Stimulated activated CD8-positive, alpha-beta memory T cell treated with anti-CD3 and anti-CD28 coated beads, Interleukin-2, amount 100 ng/mL, for 1 hour (primary cell): ENCODE data around the gene BTG2.
A peak's percentile ranks its signal among the peaks of the same experiment; 100 is the strongest.
"Not testable (repeated sequence)": the region's sequence is repeated elsewhere in the genome, so short reads cannot be mapped to it uniquely, and the experiment has no call there.

Experiments
- DNase-seq, 2 donors: peaks; one replicate each; pipeline ENCODE4 v3.0.0-alpha.2; 2020; ENCODE audit warnings: low read depth in 2 of 2

BTG2 gene, protein sequence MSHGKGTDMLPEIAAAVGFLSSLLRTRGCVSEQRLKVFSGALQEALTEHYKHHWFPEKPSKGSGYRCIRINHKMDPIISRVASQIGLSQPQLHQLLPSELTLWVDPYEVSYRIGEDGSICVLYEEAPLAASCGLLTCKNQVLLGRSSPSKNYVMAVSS

DNA sequence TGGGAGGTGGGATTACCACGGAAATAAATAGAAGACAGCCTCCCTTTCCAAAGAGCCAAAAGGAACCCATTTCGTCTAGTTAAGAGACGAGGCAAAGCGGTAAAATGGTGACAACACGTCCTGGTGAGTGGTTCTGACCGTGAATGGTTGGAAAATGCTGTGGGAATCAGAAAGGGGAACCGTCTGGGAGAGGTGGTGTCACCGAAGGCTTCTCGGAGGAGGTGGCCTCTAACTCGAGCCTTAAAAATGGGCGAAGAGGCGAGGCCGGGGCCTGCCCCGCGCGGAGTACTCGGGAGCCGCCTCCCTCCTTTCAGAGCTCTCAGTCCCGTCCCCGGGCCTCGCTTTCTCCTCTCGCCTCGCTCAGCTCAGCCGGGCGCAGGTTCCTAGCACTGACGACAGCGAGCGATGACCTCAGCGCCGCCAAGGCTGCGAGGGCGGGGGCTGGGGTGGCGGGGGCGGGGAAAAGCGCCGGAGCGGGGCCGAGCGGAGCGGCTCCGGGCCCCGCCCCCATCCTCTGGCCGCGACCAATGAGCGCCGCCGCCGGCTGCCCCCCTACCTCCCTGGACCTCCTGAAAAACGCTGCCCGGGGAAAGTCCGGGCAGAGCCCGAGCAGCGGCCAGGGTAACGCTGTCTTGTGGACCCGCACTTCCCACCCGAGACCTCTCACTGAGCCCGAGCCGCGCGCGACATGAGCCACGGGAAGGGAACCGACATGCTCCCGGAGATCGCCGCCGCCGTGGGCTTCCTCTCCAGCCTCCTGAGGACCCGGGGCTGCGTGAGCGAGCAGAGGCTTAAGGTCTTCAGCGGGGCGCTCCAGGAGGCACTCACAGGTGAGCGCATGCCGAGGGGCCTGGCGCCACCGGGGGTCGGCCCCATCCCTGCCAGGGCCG is at the start of gene BTG2:
TSS of gene BTG2 (plus strand) at position 601 of the 890 bp plus-strand sequence. CDS start at position 689, 88 bp downstream.
- DNase-seq, result peak; percentile 85 to 88

DNA sequence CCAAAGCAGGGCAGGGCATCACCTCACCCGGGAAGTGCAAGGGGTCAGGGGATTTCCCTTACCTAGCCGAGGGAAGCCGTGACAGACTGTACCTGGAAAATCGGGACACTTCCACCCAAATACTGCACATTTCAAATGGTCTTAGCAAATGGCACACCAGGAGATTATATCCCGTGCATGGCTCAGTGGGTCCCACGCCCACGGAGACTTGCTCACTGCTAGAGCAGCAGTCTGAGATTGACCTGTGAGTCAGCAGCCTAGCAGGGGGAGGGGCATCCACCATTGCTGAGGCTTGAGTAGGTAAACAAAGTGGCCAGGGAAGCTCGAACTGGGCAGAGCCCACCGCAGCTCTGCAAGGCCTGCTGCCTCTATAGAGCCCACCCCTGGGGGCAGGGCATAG is 48.7 kb upstream of the BTG2 start:
- DNase-seq, result not testable (repeated sequence)

DNA sequence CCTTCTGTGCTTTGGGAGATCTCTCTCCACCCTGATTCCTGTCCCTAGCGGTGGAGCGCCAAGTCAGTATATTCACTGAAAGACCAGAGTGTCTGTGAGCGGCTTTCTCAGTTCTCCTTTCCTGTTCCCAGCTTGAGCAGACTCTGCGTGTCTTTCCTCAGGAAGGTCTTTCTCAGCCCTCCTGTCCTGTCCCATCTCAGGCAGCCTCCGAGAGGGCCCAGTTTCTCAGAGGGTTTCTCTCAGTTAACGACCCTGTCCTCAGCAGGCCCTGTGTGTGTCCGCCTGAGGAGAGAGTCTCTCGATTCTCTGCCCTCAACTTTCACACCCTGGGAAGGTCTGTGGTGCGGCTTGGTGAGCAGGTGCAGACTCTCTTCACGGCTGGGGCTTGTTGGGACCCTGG is 41.8 kb upstream of the BTG2 start:
- DNase-seq, result no peak

DNA sequence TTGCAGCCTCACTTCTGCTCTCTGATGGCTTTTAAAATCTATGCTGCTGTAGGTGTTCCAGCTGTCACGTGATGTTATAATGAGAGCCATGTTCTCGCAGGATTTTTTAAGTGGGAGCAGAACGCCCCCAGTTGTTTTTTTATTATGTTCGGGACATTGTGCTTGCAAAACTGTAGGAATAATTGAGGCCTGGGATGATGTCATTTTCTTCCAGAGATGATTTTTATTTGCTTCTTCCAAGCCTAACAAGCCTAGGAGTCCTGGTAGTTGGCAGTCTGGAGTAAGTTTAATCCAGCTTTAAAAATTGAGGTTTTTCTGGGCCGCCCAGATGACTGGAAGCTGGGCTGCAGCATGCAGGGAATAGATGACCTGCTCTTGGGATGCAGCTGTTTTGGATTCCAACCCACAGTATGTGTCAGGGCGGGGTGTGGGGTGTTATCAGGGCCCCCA is 41.2 kb upstream of the BTG2 start:
- no peak for DNase-seq

DNA sequence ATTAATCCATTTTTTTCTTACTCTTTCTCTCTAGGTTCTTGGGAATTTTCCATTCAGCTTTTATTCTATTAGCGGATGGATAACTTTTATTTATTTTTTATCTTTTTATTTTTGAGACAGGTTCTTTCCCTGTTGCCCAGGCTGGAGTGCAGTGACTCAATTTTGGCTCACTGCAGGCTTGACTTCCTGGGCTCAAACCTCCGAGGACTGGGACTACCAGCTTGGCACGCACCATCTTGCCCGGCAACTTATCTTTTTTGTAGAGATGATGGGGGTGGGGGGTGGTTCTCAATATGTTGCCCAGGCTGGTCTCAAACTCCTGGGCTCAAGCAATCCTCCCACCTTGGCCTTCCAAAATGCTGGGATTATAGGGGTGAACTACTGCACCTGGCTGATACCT is 39.8 kb upstream of the BTG2 start:
- DNase-seq, result no peak

DNA sequence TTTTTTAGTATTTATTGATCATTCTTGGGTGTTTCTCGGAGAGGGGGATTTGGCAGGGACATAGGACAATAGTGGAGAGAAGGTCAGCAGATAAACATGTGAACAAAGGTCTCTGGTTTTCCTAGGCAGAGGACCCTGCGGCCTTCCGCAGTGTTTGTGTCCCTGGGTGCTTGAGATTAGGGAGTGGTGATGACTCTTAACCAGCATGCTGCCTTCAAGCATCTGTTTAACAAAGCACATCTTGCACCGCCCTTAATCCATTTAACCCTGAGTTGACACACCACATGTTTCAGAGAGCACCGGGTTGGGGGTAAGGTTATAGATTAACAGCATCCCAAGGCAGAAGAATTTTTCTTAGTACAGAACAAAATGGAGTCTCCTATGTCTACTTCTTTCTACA is 39.2 kb upstream of the BTG2 start:
- not testable (repeated sequence) for DNase-seq

DNA sequence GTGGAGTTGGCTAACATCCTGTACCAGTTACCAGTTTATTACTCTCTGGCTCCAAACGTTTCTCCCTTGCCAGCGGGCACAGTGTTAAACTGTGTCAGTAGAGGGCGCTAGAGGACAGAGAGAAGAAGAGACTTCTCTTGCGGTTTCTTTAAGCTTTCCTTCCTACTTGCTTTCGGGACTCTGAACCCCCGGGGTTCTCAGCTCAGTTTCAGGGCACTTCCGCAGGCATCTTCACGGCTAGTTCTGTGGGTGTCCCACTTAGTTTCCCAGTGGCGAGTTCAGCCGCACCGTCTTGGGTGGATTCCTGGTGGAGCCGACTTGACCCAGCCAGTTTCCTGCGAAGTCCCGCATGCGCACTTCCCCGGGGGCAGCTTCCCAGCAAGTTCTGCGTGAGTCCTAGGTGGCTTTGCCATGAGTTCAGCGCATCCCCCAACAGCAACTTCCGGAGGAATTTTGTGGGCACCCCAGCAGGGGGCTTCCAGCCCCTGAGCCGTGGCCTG is 37.9 kb upstream of the BTG2 start:
- DNase-seq, result peak; percentile 61 to 69

DNA sequence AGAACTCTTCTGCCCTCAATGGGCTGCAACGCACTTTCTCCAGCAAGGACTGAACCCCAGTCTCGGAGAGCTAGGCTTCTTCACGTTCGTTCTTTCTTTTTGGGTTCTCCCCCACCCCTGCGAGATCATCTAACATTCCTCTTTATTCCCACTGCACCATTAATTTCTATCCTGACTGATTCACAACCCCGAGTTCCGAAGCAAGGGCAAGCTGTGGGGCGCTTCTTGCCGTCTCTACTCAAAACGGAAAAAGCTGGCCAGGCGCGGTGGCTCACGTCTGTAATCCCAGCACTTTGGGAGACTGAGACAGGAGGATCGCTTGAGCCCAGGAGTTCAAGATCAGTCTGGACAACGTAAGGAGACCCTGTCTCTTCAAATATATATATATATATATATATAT is 37.4 kb upstream of the BTG2 start:
- no peak for DNase-seq

DNA sequence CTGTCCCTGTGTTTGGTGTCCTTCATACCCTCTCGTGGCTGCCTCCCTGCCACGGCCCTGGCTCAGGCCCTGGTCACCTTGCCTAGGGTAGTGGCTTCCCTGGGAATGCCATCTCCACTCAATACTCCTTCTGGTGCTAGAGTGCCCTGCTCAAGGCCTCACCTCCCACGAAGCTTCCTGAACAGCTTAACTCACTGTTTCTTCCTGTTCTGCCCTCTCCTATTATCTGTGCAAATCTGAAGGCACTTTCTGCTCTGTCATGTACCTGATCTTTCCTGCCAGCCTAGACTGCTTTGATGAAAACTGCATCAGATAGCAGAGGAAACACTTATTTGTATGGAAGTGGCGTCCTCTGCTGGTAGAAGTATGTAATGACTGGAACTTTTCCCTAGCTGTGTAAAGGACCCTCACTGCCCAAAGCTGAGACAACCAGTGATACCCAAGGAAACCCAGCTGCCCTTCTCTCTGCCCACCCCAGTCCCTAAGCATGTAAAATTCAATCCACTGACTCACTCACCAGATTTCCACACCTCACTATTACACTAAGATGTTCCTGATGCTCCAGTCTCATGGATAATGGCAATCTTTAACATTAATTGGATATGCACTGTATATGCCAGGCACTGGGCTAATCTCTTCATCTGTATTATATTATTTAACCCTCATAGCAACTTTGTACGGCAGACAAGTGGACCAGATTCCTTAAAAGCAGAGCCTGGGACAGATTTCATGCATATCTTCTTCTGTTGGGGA is 36.2 kb upstream of the BTG2 start:
- DNase-seq, result no peak

DNA sequence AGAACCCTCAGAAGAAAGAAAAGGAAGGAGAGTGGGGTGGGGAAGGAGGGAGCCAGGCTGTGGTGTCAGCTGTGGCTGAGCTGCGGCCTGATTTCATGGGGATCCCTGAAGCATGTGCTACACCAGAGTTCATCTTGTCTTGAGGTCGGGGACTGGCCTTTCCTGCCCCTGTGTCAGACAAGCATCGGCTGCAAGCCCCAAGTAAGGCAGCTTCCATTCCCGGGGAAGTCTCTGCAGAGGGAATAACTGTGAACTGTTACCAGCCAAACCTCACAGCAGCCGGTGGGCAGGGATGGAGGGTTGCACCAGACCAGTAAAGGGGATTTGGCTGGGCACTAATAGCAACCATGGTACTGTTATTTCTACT is 35.7 kb upstream of the BTG2 start:
- no peak for DNase-seq

DNA sequence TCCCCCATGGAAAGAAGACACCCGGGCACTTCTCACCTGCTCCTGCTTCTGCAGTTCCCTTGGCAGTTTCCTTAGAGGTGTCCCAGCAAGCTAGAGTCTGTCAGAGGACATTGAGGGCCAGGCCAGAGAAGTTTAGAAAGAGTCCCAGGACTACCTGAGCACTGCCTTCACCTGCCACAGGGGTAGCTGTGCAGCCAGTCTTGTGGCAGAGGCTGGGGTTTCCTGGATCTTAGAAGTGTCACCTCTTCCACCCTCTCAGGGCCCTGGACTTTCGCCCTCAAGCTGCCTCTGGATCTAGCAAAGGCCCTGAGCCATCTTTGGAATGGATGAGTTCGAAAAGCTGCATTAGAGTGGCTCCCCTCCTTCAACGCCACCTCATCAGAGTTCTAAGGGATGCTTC is 34.9 kb upstream of the BTG2 start:
- no peak for DNase-seq

DNA sequence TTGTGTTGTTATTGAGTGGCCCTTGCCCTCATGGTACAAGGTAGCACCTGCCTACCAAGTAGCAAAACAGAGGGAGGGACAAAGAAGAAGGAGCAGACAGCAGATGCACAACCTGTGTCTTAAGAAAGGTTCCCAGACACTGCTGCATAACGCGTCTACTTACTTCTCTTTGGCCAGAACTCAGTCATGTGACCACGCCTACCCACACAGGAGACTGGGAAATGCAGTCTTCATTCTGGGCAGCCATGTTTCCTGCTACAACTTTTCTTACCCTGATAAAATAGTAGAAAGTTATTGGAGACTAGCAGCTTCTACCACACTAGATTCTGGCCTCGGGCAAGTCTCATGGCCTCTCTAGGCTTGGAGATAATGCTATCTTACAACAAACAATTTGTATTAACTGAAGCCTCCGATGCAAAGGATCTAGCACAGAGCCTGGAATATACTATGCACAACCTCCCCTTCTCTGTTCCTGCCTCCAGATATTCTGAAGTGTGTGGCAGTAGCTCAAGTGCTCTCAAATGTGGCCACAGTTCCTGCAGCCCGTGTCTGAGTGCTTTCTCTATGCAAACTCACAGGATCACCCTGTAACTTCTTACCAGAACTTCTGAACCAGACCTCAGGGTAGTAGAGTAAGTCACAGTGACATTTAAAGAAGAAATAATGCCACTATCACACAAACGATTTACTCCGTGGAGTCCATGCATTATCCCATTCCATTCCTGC is 34.1 kb upstream of the BTG2 start:
- DNase-seq, result no peak

DNA sequence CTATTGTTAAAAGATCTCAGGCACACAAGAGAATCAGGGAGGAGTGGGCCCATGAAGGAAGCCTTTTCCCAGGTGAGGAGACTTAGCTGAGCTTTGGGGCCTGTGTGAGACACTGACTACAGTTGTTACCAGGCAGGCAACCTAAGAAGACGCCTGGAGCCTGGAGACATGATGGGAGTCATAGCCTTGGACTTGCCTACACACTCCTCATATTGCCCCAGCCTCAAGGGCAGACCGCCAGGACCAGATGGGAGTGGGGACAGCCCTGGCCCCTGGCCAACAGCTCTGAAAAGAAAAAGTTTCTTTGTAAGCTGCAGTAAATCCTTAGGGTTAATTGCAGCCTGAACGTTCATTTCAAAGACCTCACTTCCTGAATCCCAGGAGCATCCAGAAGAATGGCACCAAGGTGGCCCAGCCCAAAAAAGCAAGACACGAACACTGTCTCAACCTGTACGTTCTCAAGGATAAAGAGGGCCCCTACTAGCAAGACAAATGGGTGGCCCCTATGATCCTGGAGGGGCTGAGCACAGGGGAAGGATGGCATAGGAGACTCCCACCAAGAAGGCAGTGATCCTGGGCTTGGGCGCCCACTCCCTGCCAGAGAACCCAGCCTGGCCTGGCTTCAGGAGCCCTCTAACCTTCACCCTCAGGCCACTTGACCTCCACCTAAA is 33.2 kb upstream of the BTG2 start:
- DNase-seq, result no peak

DNA sequence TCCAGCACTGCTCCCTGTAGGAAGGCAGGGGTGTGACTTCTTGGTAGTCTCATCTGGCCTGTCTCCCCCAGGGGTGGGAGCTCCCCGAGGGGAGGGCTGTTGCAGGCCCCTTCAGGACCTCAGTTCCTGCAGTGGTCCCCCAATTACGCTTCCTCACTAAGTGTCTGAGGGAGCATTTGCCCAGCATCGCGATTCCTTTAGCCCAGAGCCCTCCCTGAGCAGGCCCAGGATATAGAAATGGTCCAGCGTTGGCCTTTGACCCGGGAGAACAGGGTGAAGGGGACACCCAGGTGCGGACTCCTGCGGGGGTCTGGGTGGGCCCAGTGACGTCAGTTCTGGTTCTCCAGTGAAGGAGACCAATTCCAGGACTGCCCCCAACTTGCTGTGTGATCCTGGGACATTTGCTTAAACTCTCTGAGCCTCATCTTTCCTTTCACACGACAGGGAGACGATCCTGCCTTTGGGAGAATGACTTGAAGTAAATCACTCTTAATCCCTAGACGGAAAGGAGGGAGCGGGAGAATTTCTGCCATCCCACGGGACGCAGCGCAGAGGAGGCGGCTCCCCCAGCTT is 32.6 kb upstream of the BTG2 start:
- no peak for DNase-seq

DNA sequence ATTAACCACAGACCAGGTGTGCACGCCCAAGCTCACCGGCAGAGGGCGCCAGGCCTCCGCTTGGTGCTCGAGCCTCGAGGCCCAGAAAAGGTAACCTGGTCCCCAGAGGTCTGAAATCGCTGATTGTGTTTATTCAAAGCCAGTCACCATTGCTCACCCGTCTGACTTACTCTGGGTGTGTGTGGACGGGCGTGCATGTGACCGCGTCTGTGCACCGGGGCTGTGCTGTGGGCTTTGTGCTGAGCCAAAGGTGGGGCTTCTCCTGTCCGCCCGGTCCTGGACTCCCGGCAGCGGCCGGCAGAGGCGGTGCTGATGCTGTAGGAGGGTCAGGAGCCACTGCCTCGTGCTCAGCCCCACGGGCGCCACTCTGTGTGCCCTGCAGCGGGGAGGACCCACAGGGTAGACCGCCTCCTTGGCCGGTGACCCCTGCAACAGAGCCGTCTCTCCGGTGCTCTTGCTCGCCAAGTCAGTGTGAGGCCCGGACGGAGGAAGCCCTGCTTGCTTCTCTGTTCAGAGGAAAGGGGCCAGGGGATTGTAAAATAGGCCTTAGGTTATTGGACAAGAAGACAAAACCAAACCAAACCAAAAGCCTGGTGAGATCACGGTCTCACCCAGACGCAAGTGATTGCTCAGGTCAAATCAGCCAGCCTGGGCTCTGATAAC is 32.0 kb upstream of the BTG2 start:
- peak; percentile 82 to 87 for DNase-seq

DNA sequence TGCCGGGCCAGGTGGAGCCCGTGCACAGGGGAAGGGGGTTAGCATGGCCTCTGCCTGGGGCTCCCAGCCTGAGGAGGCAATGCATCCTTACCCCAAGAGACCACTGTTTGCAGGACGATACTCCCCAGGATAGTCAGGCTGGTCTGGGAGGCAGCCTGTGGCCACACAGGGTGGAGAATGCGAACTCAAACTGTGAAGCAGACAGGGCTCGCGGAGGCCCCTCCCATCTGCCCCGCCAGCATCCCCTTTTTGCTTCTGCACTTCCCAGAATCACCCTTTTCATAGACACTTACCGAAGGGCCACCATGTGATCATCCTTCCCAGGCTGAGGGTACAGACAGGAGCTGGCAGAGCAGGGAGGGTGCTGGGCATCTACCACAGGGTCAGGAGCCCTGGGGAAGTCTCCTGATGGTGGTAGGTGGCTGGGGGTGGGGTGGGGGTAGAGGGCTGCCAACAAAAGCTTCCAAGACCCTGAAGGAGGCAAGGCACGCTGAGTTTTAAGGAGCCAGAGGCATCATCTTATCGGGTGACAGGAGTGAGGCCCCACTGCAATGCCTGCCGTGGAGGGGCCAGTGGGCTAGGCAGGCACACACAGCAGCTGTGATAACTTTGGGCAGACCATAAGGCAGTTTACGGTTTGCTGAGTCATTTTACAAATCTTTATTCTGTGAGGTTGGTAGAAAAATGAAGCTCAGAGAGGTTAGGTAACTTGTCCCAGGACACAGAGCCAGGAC is 31.3 kb upstream of the BTG2 start:
- DNase-seq, result no peak

DNA sequence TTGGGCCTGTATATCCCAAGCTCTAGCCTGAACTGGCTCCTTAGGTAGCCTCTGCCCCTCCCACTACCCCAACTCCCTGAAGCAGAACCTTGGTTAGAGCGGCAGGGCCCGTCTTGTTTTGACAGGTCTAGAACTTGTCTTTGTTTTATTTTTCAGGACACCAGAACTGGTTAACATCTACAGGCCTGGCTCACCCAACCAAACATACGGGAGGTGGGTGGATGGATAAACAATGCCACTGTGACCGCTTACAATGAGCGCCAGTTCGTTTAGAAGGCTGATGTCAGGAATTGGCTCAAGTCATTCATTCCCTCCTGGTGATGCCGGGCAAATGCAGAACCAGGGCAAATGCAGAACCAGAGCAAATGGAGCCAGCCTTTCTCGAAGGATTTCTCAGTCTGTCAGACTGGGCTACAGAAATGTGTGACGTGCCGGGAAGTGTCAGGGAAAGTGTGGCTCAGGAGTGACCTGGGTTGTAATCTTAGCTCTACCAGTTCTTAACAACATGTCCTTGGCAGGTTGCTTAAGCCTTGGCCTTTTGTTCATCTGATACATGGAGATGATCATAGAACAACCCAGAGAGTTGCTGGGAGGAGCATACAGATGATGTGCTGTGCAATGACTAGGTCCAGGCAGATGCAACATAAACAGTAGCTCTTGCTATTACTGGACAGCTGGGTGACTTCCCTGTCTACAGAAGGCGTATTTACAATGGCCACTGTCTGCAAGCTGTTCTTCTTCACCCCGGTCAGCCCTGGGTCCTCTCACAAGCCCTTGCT is 30.5 kb upstream of the BTG2 start:
- no peak for DNase-seq

DNA sequence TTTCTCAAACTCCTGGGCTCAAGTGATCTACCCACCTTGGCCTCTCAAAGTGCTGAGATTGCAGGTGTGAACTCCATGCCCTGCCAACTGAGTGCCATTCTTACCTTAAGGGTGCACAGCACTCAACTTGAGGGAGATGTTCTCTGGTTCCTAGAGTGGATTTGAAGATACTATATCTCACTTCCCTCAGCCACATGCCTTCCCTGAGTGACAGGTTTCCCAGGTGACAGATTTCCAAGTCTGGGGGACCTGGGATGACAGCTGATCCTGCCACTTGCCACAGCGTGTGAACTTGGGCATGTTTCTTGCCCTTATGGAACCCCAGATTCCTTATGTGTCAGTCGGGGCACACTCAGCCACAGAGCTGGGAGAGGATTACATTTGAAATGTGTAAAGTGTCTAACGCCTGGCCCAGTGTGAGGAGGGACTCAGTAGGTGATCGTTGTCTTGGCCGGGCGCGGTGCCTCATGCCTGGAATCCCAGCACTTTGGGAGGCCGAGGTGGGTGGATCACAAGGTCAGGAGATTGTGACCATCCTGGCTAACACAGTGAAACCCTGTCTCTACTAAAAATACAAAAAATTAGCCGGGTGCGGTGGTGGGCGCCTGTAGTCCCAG is 29.6 kb upstream of the BTG2 start:
- no peak for DNase-seq
